HepG2 (cell line): Measurements from ENCODE around the gene CKLF. TPM values are rescaled to one million over a fixed set of nuclear protein-coding genes. Genes with fewer than 3 reads are reported as not detected.

Source experiments
- CEBPZ ChIP-seq: IDR thresholded peaks from 2 replicates; pipeline ENCODE4 v1.6.1; 2012; ENCODE audit warnings: low read length, improper control_type of control experiment
- DZIP1 ChIP-seq: sonication (generic); formaldehyde crosslinking; IDR thresholded peaks from 2 replicates; pipeline ENCODE4 v1.5.0; 2020; ENCODE audit warnings: mild to moderate bottlenecking, missing genetic modification reagents
- FOXJ3 ChIP-seq: sonication (generic); formaldehyde crosslinking; IDR thresholded peaks from 2 replicates; pipeline ENCODE4 v1.4.0; 2020; ENCODE audit warnings: missing genetic modification reagents, mild to moderate bottlenecking, borderline replicate concordance
- FOXK2 ChIP-seq: fragments of 450-650 bp; IDR thresholded peaks from 2 replicates; pipeline ENCODE4 v1.6.1; 2016
- HOXA7 ChIP-seq: sonication (generic); formaldehyde crosslinking; IDR thresholded peaks from 2 replicates; pipeline ENCODE4 v1.8.1; 2022; ENCODE audit warnings: mild to moderate bottlenecking, missing genetic modification reagents, moderate library complexity
- HOXA9 ChIP-seq: sonication (generic); formaldehyde crosslinking; IDR thresholded peaks from 2 replicates; pipeline ENCODE4 v1.8.1; 2022; ENCODE audit warnings: missing genetic modification reagents, mild to moderate bottlenecking, moderate library complexity, borderline replicate concordance
- IKZF1 ChIP-seq: fragments of 450-650 bp; IDR thresholded peaks from 2 replicates; pipeline ENCODE4 v1.7.1; 2016
- MAF1 ChIP-seq: sonication (generic); formaldehyde crosslinking; IDR thresholded peaks from 2 replicates; pipeline ENCODE4 v1.5.0; 2020; ENCODE audit warnings: missing genetic modification reagents, borderline replicate concordance
- MBD4 ChIP-seq: IDR thresholded peaks from 2 replicates; pipeline ENCODE4 v1.6.1; 2012; ENCODE audit warnings: low read length, inconsistent platforms, borderline replicate concordance
- NR1H2 ChIP-seq: sonication (generic); formaldehyde crosslinking; IDR thresholded peaks from 2 replicates; pipeline ENCODE4 v1.8.1; 2022; ENCODE audit warnings: low read depth, missing genetic modification reagents, borderline replicate concordance
- PAF1 ChIP-seq: IDR thresholded peaks from 2 replicates; pipeline ENCODE4 v1.6.1; 2016; ENCODE audit warnings: missing genetic modification reagents, missing compliant biosample characterization
- SNAI1 ChIP-seq: sonication (generic); formaldehyde crosslinking; IDR thresholded peaks from 2 replicates; pipeline ENCODE4 v1.5.0; 2020; ENCODE audit warnings: mild to moderate bottlenecking, missing genetic modification reagents, borderline replicate concordance
- SP1 ChIP-seq, 2 experiments: fragments of 450-650 bp in 1 of 2; sonication (generic) in 1 of 2; formaldehyde crosslinking in 1 of 2; IDR thresholded peaks; 2 replicates each; pipeline versions ENCODE4 v1.4.0 to v1.6.1; 2016 to 2020; ENCODE audit warnings: missing genetic modification reagents in 1 of 2
- ZFP36L1 ChIP-seq: sonication (generic); formaldehyde crosslinking; IDR thresholded peaks from 2 replicates; pipeline ENCODE4 v1.8.0; 2022; ENCODE audit warnings: mild to moderate bottlenecking, missing genetic modification reagents, moderate library complexity
- ZFP82 ChIP-seq: sonication (generic); formaldehyde crosslinking; IDR thresholded peaks from 2 replicates; pipeline ENCODE4 v1.5.1; 2020; ENCODE audit warnings: mild to moderate bottlenecking, missing genetic modification reagents, borderline replicate concordance
- ZNF136 ChIP-seq: sonication (generic); formaldehyde crosslinking; IDR thresholded peaks from 2 replicates; pipeline ENCODE4 v1.8.1; 2022; ENCODE audit warnings: low read depth, mild to moderate bottlenecking, moderate library complexity, missing genetic modification reagents
- ZNF264 ChIP-seq: sonication (generic); formaldehyde crosslinking; IDR thresholded peaks from 2 replicates; pipeline ENCODE4 v1.4.0; 2020; ENCODE audit warnings: missing genetic modification reagents
- ZNF292 ChIP-seq: sonication (generic); formaldehyde crosslinking; IDR thresholded peaks from 2 replicates; pipeline ENCODE4 v1.8.1; 2022; ENCODE audit warnings: mild to moderate bottlenecking, low read depth, missing genetic modification reagents, borderline replicate concordance
- ZNF543 ChIP-seq: sonication (generic); formaldehyde crosslinking; IDR thresholded peaks from 2 replicates; pipeline ENCODE4 v1.4.0; 2020; ENCODE audit warnings: mild to moderate bottlenecking, missing genetic modification reagents
- ZNF704 ChIP-seq: sonication (generic); formaldehyde crosslinking; IDR thresholded peaks from 2 replicates; pipeline ENCODE4 v1.8.1; 2023; ENCODE audit warnings: mild to moderate bottlenecking, inconsistent platforms, moderate library complexity, missing genetic modification reagents, borderline replicate concordance
- ZNF737 ChIP-seq: sonication (generic); formaldehyde crosslinking; IDR thresholded peaks from 2 replicates; pipeline ENCODE4 v1.5.0; 2020; ENCODE audit warnings: missing genetic modification reagents, mild to moderate bottlenecking, borderline replicate concordance
- ZNF782 ChIP-seq: sonication (generic); formaldehyde crosslinking; IDR thresholded peaks from 2 replicates; pipeline ENCODE4 v1.4.0; 2020; ENCODE audit warnings: missing genetic modification reagents, mild to moderate bottlenecking, borderline replicate concordance
- polyA plus RNA-seq, 8 experiments: library from polyadenylated mRNA; depleted of rRNA in 3 of 8; stranded (reverse) in 7 of 8; unstranded in 1 of 8; fragments of >200 nt; fragmentation: Illumina TruSeq in 4 of 8; extraction: Trizol in 4 of 8; gene quantifications; 2 replicates each; pipeline versions ENCODE4 v1.2.1 to v1.2.3, GENCODE V29; 2011 to 2016; ENCODE audit warnings: low read depth in 4 of 8, missing spikeins in 1 of 8, mixed read lengths in 1 of 8; ENCODE audit not compliant: insufficient read depth in 1 of 8
- total RNA-seq, 5 experiments: library from RNA; depleted of rRNA; stranded (reverse); fragments of >200 nt; fragmentation: Illumina TruSeq; extraction: Trizol; gene quantifications; 2 replicates each; pipeline ENCODE4 v1.2.3, GENCODE V29; 2016; ENCODE audit warnings: low read depth in 1 of 5

The CKLF gene
- total and polyA plus RNA-seq, 2 of the 13 experiments (the other 11 are each of a cell fraction or from before 2014, with no cell fraction given) = 120 to 167 TPM

- TF ChIP-seq ZNF704 (CRISPR knock-in tag) = 0 out of 2 replicates have a peak, but pooled peaks have one; percentile 80
- TF ChIP-seq ZFP36L1 = peak; percentile 21; the same call in 1 of the 2 replicates
- TF ChIP-seq PAF1 = no peak
- no peak for TF ChIP-seq IKZF1
- no peak for TF ChIP-seq HOXA7 (CRISPR knock-in tag)
- peak; percentile 23; the same call in 1 of the 2 replicates for TF ChIP-seq ZNF737 (CRISPR knock-in tag)
- no peak for TF ChIP-seq FOXK2
- peak; percentile 89 for TF ChIP-seq ZNF264 (CRISPR knock-in tag)
- TF ChIP-seq ZNF782 (CRISPR knock-in tag) = peak; percentile 94; the same call in 1 of the 2 replicates
- TF ChIP-seq ZNF543 (CRISPR knock-in tag) = peak; percentile 81; the same call in 1 of the 2 replicates
- 0 out of 2 replicates have a peak, but pooled peaks have one; percentile 35 for TF ChIP-seq MAF1 (CRISPR knock-in tag)
- peak; percentile 52; the same call in 1 of the 2 replicates for TF ChIP-seq DZIP1 (CRISPR knock-in tag)
- no peak for TF ChIP-seq SP1 (IDR thresholded peaks at IDR 0.05)
- no peak for TF ChIP-seq SP1 (CRISPR knock-in tag; IDR thresholded peaks at IDR 0.05)
- TF ChIP-seq CEBPZ = no peak
- TF ChIP-seq FOXJ3 = peak; percentile 40; the same call in 1 of the 2 replicates
- no peak for TF ChIP-seq SNAI1
- no peak for TF ChIP-seq HOXA9 (CRISPR knock-in tag)
- TF ChIP-seq ZNF136 = no peak; the same call in 1 of the 2 replicates
- TF ChIP-seq ZNF292 = no peak
- TF ChIP-seq ZFP82 (CRISPR knock-in tag) = no peak
- TF ChIP-seq MBD4 = no peak
- TF ChIP-seq NR1H2 (CRISPR knock-in tag) = 0 out of 2 replicates have a peak, but pooled peaks have one; percentile 80
These were observed 56.1 kb downstream of the CKLF start (continued) for GRCh38 chr16:66608241-66609138.
